HCT116 (cell line): ENCODE data around the gene CAP1. TPM values are rescaled to one million over a fixed set of nuclear protein-coding genes. Genes with fewer than 3 reads are reported as not detected.

ENCODE experiments used
- ATAC-seq: fragments of 200-7000 bp; cut with Tn5 transposase; 2 replicates; pipeline ENCODE4 v1.9.1; 2020; ENCODE audit warnings: mild to moderate bottlenecking, moderate library complexity
- BruUV-seq: library from RNA; stranded (reverse); fragments of 400-500 nt; replicated peaks from 2 replicates; lab custom pipeline; 2021; lab: Mats Ljungman, UMichigan
- CTCF ChIA-PET: fragments of 300-600 bp; sonication (Branson Sonifier 250); formaldehyde crosslinking; loops from one replicate; lab custom pipeline; 2021; ENCODE audit warnings: antibody characterized with exemption; lab: Charles Lee
- POLR2A ChIA-PET: fragments of 300-600, 350-600 bp; sonication (Branson Sonifier 250); formaldehyde crosslinking; loops from one replicate; lab custom pipeline; 2021; ENCODE audit warnings: antibody characterized with exemption; lab: Charles Lee
- RAD21 ChIA-PET, 2 experiments: fragments of 300-600 bp; sonication (Branson Sonifier 250); formaldehyde crosslinking; loops; one replicate each; lab custom pipeline; 2023; ENCODE audit warnings: low total read pairs in 2 of 2; ENCODE audit not compliant: uncharacterized antibody in 2 of 2, unreplicated experiment in 2 of 2, low non-redundant PET in 1 of 2; lab: Charles Lee
- DNase-seq: peaks from one replicate; pipeline ENCODE4 v3.0.0-alpha.2; 2010; ENCODE audit warnings: low read depth, low spot score
- H2AFZ ChIP-seq: fragments of 200-600 bp; shearing (Covaris generic), sonication (generic); 2 replicates; pipeline ENCODE4 v1.6.1; 2017; ENCODE audit warnings: low read depth, mixed run types, mixed read lengths, antibody characterized with exemption, low read length; ENCODE audit not compliant: poor library complexity, severe bottlenecking
- H3K27ac ChIP-seq: 2 replicates; pipeline ENCODE4 v1.5.1; 2012; ENCODE audit warnings: low read depth, low read length
- H3K27me3 ChIP-seq: fragments of 200-600 bp; sonication (generic); 2 replicates; pipeline ENCODE4 v1.6.1; 2016; ENCODE audit warnings: mixed run types, low read length, mixed read lengths; ENCODE audit not compliant: insufficient read depth
- H3K36me3 ChIP-seq, 2 experiments: fragments of 200-500 bp in 1 of 2; fragments of 200-600 bp in 1 of 2; sonication (Bioruptor generic) in 1 of 2; sonication (generic) in 1 of 2; 2 replicates each; pipeline versions ENCODE4 v1.5.1 to v1.6.1; 2014 to 2016; ENCODE audit warnings: low read length in 2 of 2, inconsistent platforms in 1 of 2, mixed read lengths in 1 of 2, mixed run types in 1 of 2; ENCODE audit not compliant: insufficient read depth in 2 of 2, control insufficient read depth in 1 of 2
- H3K4me1 ChIP-seq, 2 experiments: fragments of 200-600 bp in 1 of 2; sonication (generic) in 1 of 2; 2 replicates each; pipeline versions ENCODE4 v1.5.1 to v1.6.1; 2012 to 2017; ENCODE audit warnings: low read length in 2 of 2, inconsistent platforms in 1 of 2, mild to moderate bottlenecking in 1 of 2, mixed read lengths in 1 of 2, mixed run types in 1 of 2, moderate library complexity in 1 of 2; ENCODE audit not compliant: insufficient read depth in 2 of 2, control insufficient read depth in 1 of 2
- H3K4me2 ChIP-seq: fragments of 200-600 bp; sonication (generic); 2 replicates; pipeline ENCODE4 v1.6.1; 2017; ENCODE audit warnings: mixed run types, low read length, mixed read lengths
- H3K4me3 ChIP-seq, 2 experiments: fragments of 200-600 bp in 1 of 2; sonication (generic) in 1 of 2; replicated peaks in 1 of 2; 2 replicates each; pipeline ENCODE4 v1.5.1; 2011 to 2016; ENCODE audit warnings: low read length in 2 of 2, control low read depth in 1 of 2, low read depth in 1 of 2, mild to moderate bottlenecking in 1 of 2, mixed read lengths in 1 of 2, mixed run types in 1 of 2
- H3K79me2 ChIP-seq: fragments of 200-600 bp; sonication (generic); 2 replicates; pipeline ENCODE4 v1.6.1; 2017; ENCODE audit warnings: mild to moderate bottlenecking, mixed run types, low read length, moderate library complexity, mixed read lengths; ENCODE audit not compliant: insufficient read depth
- H3K9ac ChIP-seq: fragments of 200-600 bp; sonication (generic); 2 replicates; pipeline ENCODE4 v1.6.1; 2016; ENCODE audit warnings: low read length, mixed read lengths
- H3K9me2 ChIP-seq: fragments of 200-600 bp; sonication (generic), shearing (Covaris generic); 2 replicates; pipeline ENCODE4 v1.6.1; 2017; ENCODE audit warnings: mixed run types, mild to moderate bottlenecking, moderate library complexity; ENCODE audit not compliant: insufficient read depth
- H3K9me3 ChIP-seq, 2 experiments: fragments of 200-500 bp in 1 of 2; fragments of 200-600 bp in 1 of 2; sonication (Bioruptor generic) in 1 of 2; sonication (generic) in 1 of 2; 2 replicates each; pipeline ENCODE4 v1.6.1; 2014 to 2017; ENCODE audit warnings: low read length in 2 of 2, mixed read lengths in 2 of 2, inconsistent platforms in 1 of 2, low read depth in 1 of 2, mild to moderate bottlenecking in 1 of 2, mixed run types in 1 of 2, moderate library complexity in 1 of 2; ENCODE audit not compliant: control insufficient read depth in 1 of 2, insufficient read depth in 1 of 2
- H4K20me1 ChIP-seq: fragments of 200-600 bp; sonication (generic), shearing (Covaris generic); 2 replicates; pipeline ENCODE4 v1.6.1; 2017; ENCODE audit warnings: mixed run types, mild to moderate bottlenecking, moderate library complexity; ENCODE audit not compliant: insufficient read depth
- CBX3 ChIP-seq: IDR thresholded peaks from 2 replicates; pipeline ENCODE4 v1.6.1; 2012; ENCODE audit warnings: low read depth
- CEBPB ChIP-seq: IDR thresholded peaks from 2 replicates; pipeline ENCODE4 v1.6.1; 2012; ENCODE audit warnings: low read depth
- EGR1 ChIP-seq: IDR thresholded peaks from 2 replicates; pipeline ENCODE4 v1.6.1; 2012; ENCODE audit warnings: low read depth
- EZH2 ChIP-seq: fragments of 200-600 bp; sonication (generic); IDR thresholded peaks from 2 replicates; pipeline ENCODE4 v1.6.1; 2017; ENCODE audit warnings: antibody characterized with exemption, mixed run types
- EZH2phosphoT487 ChIP-seq: fragments of 200-600 bp; IDR thresholded peaks from 2 replicates; pipeline ENCODE4 v1.6.1; 2018; ENCODE audit warnings: antibody characterized with exemption, borderline replicate concordance
- FOSL1 ChIP-seq: IDR thresholded peaks from 2 replicates; pipeline ENCODE4 v1.6.1; 2012; ENCODE audit warnings: low read depth
- JUND ChIP-seq: IDR thresholded peaks from 2 replicates; pipeline ENCODE4 v1.6.1; 2012
- POLR2A ChIP-seq: IDR thresholded peaks from 2 replicates; pipeline ENCODE4 v1.7.0; 2011; ENCODE audit warnings: borderline replicate concordance; ENCODE audit not compliant: insufficient read depth, insufficient read length; ENCODE audit errors: extremely low read depth
- POLR2AphosphoS5 ChIP-seq: IDR thresholded peaks from 2 replicates; pipeline ENCODE4 v1.6.1; 2011; ENCODE audit warnings: mild to moderate bottlenecking, low read depth, low read length, moderate library complexity
- RAD21 ChIP-seq: IDR thresholded peaks from 2 replicates; pipeline ENCODE4 v1.6.1; 2012; ENCODE audit warnings: low read depth, mild to moderate bottlenecking
- SP1 ChIP-seq: IDR thresholded peaks from 2 replicates; pipeline ENCODE4 v1.6.1; 2012; ENCODE audit warnings: low read depth
- SRF ChIP-seq: IDR thresholded peaks from 2 replicates; pipeline ENCODE4 v1.6.1; 2012; ENCODE audit warnings: low read depth
- TCF7L2 ChIP-seq: IDR thresholded peaks from 2 replicates; pipeline ENCODE4 v1.7.0; 2011; ENCODE audit warnings: borderline replicate concordance, inconsistent platforms; ENCODE audit not compliant: insufficient read depth, insufficient read length; ENCODE audit errors: extremely low read depth
- YY1 ChIP-seq: IDR thresholded peaks from 2 replicates; pipeline ENCODE4 v1.6.1; 2011; ENCODE audit warnings: low read length, low read depth, moderate library complexity, mild to moderate bottlenecking; ENCODE audit not compliant: insufficient replicate concordance; ENCODE audit errors: extremely low read depth
- ZNF274 ChIP-seq: fragments of 200-500 bp; sonication (Bioruptor generic); IDR thresholded peaks from 2 replicates; pipeline ENCODE4 v1.6.1; 2014; ENCODE audit warnings: mild to moderate bottlenecking, low read depth, low read length, inconsistent platforms
- intact Hi-C: fragments of 100-400 bp; cut with micrococcal nuclease; formaldehyde crosslinking; loops from 2 replicates; pipeline ENCODE4 v1.10.0; 2022
- total RNA-seq: library from RNA; stranded (reverse); gene quantifications from one replicate; pipeline ENCODE4 v1.2.1, GENCODE V29; 2021; ENCODE audit not compliant: unreplicated experiment
- TF ChIP-seq, protein P1 (sequence below): IDR thresholded peaks from 2 replicates; pipeline ENCODE4 v1.6.1; 2012; ENCODE audit warnings: low read depth
- TF ChIP-seq, protein P2 (sequence below): IDR thresholded peaks from 2 replicates; pipeline ENCODE4 v1.6.1; 2012

The CAP1 gene
- total RNA-seq, 1 experiment from 2014 or later: 274 TPM

DNA sequence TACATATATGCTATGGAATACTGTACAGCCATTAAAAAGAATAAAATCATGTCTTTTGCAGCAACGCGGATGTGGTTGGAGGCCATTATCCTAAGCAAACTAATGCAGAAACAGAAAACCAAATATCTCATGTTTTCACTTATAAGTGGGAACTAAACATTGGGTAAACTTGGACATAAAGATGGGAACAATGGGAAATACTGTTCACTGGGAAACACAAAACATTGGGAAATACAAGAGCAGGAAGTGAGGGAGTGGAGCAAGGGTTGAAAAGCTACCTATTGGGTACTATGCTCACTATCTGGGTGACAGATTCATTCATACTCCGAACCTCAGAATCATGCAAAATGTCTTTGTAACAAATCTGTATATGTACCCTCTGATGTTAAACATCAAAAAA lies 73.9 kb downstream of the CAP1 start:
- no TSS peak for BruUV-seq
- POLR2A ChIA-PET: no interaction called here

DNA sequence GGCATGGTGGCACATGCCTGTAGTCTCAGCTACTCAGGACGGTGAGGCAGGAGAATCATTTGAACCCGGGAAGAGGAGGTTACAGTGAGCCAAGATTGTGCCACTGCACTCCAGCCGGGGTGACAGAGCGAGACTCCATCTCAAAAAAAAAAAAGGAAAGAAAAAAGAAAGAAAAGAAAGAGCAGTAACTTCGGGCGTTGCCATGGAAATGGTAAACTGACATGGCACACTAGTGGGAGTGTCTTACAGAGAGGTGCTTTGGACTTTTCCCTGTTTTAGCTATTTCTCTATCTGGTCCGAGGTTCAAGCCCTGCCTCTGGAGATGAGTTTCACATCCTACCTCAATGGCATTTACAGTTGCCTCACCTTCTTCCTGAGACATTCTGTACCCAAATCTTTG lies 79.6 kb downstream of the CAP1 start:
- Histone ChIP-seq H3K9ac (no peak overlapping the region), H3K79me2 (no peaks in the 10 kb centered on the region), H3K27ac (no peak overlapping the region), H3K4me3 (no peak overlapping the region), H4K20me1 (no peaks in the 10 kb centered on the region), H3K4me1 (peaks cover 3 to 5% of the 10 kb centered on the region in 2 experiments; a peak in 2 of 4 replicates), H3K9me3 (no peaks in the 10 kb centered on the region), H3K9me2 (no peaks in the 10 kb centered on the region), H3K4me2 (no peak overlapping the region), H3K27me3 (no peaks in the 10 kb centered on the region), H3K36me3 (no peaks in the 10 kb centered on the region), H2AFZ (no peak overlapping the region)
- BruUV-seq: no TSS peak
- no peak for DNase-seq
- CTCF ChIA-PET: interaction anchor here (1.1 kb wide), 1 partner anchor 24 kb away, joined by 3 read pairs; no protein-coding TSS in a partner anchor
- no peak for ATAC-seq
- RAD21 ChIA-PET: no interaction called here
- POLR2A ChIA-PET: no interaction called here
- intact Hi-C loops: no loop called here
- no peak for TF ChIP-seq EGR1
- TF ChIP-seq EZH2: no peak
- no peak for TF ChIP-seq ZNF274
- TF ChIP-seq FOSL1: no peak
- no peak for TF ChIP-seq CEBPB
- TF ChIP-seq EZH2phosphoT487: no peak
- TF ChIP-seq SRF: no peak
- no peak for TF ChIP-seq POLR2AphosphoS5
- TF ChIP-seq, protein P1, sequence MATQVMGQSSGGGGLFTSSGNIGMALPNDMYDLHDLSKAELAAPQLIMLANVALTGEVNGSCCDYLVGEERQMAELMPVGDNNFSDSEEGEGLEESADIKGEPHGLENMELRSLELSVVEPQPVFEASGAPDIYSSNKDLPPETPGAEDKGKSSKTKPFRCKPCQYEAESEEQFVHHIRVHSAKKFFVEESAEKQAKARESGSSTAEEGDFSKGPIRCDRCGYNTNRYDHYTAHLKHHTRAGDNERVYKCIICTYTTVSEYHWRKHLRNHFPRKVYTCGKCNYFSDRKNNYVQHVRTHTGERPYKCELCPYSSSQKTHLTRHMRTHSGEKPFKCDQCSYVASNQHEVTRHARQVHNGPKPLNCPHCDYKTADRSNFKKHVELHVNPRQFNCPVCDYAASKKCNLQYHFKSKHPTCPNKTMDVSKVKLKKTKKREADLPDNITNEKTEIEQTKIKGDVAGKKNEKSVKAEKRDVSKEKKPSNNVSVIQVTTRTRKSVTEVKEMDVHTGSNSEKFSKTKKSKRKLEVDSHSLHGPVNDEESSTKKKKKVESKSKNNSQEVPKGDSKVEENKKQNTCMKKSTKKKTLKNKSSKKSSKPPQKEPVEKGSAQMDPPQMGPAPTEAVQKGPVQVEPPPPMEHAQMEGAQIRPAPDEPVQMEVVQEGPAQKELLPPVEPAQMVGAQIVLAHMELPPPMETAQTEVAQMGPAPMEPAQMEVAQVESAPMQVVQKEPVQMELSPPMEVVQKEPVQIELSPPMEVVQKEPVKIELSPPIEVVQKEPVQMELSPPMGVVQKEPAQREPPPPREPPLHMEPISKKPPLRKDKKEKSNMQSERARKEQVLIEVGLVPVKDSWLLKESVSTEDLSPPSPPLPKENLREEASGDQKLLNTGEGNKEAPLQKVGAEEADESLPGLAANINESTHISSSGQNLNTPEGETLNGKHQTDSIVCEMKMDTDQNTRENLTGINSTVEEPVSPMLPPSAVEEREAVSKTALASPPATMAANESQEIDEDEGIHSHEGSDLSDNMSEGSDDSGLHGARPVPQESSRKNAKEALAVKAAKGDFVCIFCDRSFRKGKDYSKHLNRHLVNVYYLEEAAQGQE: no peak
- TF ChIP-seq JUND: no peak
- TF ChIP-seq TCF7L2: no peak
- TF ChIP-seq CBX3: no peak
- no peak for TF ChIP-seq SP1
- no peak for TF ChIP-seq YY1

More for the DNA sequence above, 73.9 kb downstream of the CAP1 start:
- RAD21 ChIA-PET: no interaction called here
- ATAC-seq: no peak
- Histone ChIP-seq H3K9me2 (no peaks in the 10 kb centered on the region), H3K4me1 (no peaks in the 10 kb centered on the region), H4K20me1 (no peaks in the 10 kb centered on the region), H3K36me3 (no peaks in the 10 kb centered on the region), H2AFZ (no peak overlapping the region), H3K4me2 (no peak overlapping the region), H3K9me3 (no peaks in the 10 kb centered on the region), H3K79me2 (no peaks in the 10 kb centered on the region), H3K27ac (no peak overlapping the region), H3K9ac (no peak overlapping the region), H3K4me3 (no peak overlapping the region), H3K27me3 (no peaks in the 10 kb centered on the region)
- TF ChIP-seq, protein P2, sequence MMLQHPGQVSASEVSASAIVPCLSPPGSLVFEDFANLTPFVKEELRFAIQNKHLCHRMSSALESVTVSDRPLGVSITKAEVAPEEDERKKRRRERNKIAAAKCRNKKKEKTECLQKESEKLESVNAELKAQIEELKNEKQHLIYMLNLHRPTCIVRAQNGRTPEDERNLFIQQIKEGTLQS: no peak
- TF ChIP-seq FOSL1 (no peak), TCF7L2 (no peak), EGR1 (no peak), POLR2A (no peak), YY1 (no peak), EZH2 (no peak), RAD21 (no peak), POLR2AphosphoS5 (no peak), CBX3 (no peak), JUND (no peak), SP1 (no peak)
- CTCF ChIA-PET: no interaction called here
- no peak for DNase-seq
- intact Hi-C loops: no loop called here
